Muscle layer of colon (tissue), 2 donors: Measurements from ENCODE around the gene AKR1C1.
"Not testable (repeated sequence)": the region's sequence is repeated elsewhere in the genome, so short reads cannot be mapped to it uniquely, and the experiment has no call there.

ENCODE experiments used
- H3K27ac ChIP-seq: one replicate; pipeline ENCODE4 v1.7.0; 2013; ENCODE audit warnings: low read depth, mild to moderate bottlenecking, low read length, moderate library complexity
- H3K27me3 ChIP-seq, 2 donors: one replicate each; pipeline ENCODE4 v1.7.0; 2013; ENCODE audit warnings: low read length in 2 of 2, mild to moderate bottlenecking in 2 of 2; ENCODE audit not compliant: insufficient read depth in 2 of 2, control insufficient read depth in 1 of 2
- H3K36me3 ChIP-seq: one replicate; pipeline ENCODE4 v1.7.0; 2013; ENCODE audit warnings: mild to moderate bottlenecking, low read length; ENCODE audit not compliant: insufficient read depth
- H3K4me1 ChIP-seq: one replicate; pipeline ENCODE4 v1.7.0; 2013; ENCODE audit warnings: mild to moderate bottlenecking, low read length; ENCODE audit not compliant: insufficient read depth
- H3K4me3 ChIP-seq, 2 donors: one replicate each; pipeline ENCODE4 v1.7.0; 2013; ENCODE audit warnings: low read length in 2 of 2, low read depth in 1 of 2, mild to moderate bottlenecking in 1 of 2, moderate library complexity in 1 of 2
- H3K9ac ChIP-seq: one replicate; pipeline ENCODE4 v1.7.0; 2013; ENCODE audit warnings: low read length
- H3K9me3 ChIP-seq: one replicate; pipeline ENCODE4 v1.7.0; 2013; ENCODE audit warnings: mild to moderate bottlenecking, low read length
- donor health status: abdominal sarcoma.
- donor health status: Adenocarcinoma of cecum.

Gene AKR1C1

GRCh38 chr10:4953405-4953804 lies 9.8 kb upstream of the AKR1C1 start:
- no peaks in the 10 kb centered on the region for H3K9me3 ChIP-seq
- H3K27me3 ChIP-seq: no peaks in the 10 kb centered on the region
- no peak overlapping the region for H3K9ac ChIP-seq
- no peaks in the 10 kb centered on the region for H3K36me3 ChIP-seq
- peaks cover 21% of the 10 kb centered on the region for H3K4me1 ChIP-seq
- no peak overlapping the region for H3K27ac ChIP-seq
- H3K4me3 ChIP-seq: no peak overlapping the region

DNA sequence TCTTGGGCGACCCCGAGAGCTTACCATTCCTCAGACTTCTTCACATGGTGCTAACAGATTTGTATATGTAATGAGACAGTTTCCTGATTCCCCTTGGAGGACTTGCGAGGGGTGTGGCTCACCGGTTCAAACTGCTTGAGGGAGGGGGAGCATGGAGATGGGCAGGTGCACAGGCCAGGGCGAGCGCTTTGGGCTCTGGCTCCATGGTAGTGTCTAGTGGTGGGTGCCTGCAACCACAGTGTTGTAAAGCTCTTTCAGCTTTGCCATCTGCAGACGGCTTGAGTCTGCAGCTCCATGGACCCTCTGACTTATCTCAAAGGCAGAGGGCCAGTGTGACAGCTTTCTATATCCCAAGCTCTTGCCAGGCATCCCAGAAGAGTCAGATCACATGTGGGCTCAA lies 7.1 kb upstream of the AKR1C1 start:
- H3K9me3 ChIP-seq, H3K9ac ChIP-seq, H3K36me3 ChIP-seq: not testable (repeated sequence)

GRCh38 chr10:4956955-4957645 lies 6.1 kb upstream of the AKR1C1 start:
- H3K9me3 ChIP-seq, H3K27ac ChIP-seq, H3K27me3 ChIP-seq, H3K9ac ChIP-seq, H3K4me1 ChIP-seq, H3K36me3 ChIP-seq, H3K4me3 ChIP-seq: not testable (repeated sequence)

More for the DNA sequence above, 7.1 kb upstream of the AKR1C1 start:
- not testable (repeated sequence) for H3K4me3 ChIP-seq, H3K4me1 ChIP-seq, H3K27ac ChIP-seq, H3K27me3 ChIP-seq

DNA sequence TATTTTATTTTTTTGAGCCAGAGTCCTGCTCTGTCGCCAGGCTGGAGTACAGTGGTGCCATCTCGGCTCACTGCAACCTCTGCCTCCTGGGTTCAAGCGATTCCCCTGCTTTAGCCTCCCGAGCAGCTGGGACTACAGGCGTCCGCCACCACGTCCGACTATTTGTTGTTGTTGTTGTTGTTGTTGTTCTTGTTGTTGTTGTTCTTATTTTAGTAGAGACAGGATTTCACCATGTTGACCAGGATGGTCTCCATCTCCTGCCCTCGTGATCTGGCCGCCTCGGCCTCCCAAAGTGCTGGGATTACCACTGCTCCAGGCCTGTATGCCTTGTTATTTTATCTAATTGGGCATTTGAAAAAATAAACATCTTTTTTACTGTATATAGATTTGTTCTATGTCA lies 1.7 kb upstream of the AKR1C1 start:
- H3K27me3 ChIP-seq, H3K4me1 ChIP-seq, H3K27ac ChIP-seq, H3K4me3 ChIP-seq, H3K9me3 ChIP-seq, H3K9ac ChIP-seq, H3K36me3 ChIP-seq: not testable (repeated sequence)

DNA sequence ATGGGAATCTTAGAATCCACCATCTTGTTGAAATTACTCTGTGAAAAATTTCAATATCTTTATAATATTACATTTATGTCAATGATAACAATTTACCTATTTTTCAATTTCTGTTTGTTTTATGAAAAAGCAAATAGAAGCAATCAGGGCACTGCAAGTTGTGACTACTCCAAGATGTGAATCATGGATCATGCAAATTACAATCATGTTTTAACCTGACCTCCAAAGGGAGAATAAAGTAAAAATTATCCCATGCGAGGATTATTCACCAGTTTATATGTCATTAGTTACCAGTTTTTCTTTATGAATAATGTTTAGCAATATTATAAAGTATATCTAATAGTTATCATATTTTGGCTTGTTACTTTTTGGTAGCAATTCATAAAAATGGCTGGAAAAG lies 907 bp upstream of the AKR1C1 start:
- not testable (repeated sequence) for H3K36me3 ChIP-seq, H3K9ac ChIP-seq, H3K27me3 ChIP-seq, H3K27ac ChIP-seq, H3K4me3 ChIP-seq, H3K9me3 ChIP-seq, H3K4me1 ChIP-seq

- not testable (repeated sequence) for H3K36me3 ChIP-seq, H3K9ac ChIP-seq, H3K4me1 ChIP-seq, H3K27ac ChIP-seq, H3K27me3 ChIP-seq, H3K9me3 ChIP-seq, H3K4me3 ChIP-seq
These were observed 570 bp downstream of the AKR1C1 start for GRCh38 chr10:4963815-4964154.

DNA sequence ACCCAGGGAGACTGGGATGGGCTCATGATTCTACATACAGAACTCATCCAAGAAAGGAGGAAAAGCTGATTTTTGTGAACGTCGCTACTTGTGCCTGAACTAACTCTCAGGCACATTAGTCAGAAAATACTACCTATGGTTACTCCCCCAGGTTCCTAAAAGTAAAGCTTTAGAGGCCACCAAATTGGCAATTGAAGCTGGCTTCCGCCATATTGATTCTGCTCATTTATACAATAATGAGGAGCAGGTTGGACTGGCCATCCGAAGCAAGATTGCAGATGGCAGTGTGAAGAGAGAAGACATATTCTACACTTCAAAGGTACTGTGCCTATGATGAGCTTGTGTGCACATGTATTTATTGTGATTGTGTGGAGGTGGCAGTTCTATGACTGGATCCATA lies 2.5 kb downstream of the AKR1C1 start:
- H3K27ac ChIP-seq, H3K27me3 ChIP-seq, H3K36me3 ChIP-seq, H3K4me3 ChIP-seq, H3K4me1 ChIP-seq, H3K9ac ChIP-seq, H3K9me3 ChIP-seq: not testable (repeated sequence)

DNA sequence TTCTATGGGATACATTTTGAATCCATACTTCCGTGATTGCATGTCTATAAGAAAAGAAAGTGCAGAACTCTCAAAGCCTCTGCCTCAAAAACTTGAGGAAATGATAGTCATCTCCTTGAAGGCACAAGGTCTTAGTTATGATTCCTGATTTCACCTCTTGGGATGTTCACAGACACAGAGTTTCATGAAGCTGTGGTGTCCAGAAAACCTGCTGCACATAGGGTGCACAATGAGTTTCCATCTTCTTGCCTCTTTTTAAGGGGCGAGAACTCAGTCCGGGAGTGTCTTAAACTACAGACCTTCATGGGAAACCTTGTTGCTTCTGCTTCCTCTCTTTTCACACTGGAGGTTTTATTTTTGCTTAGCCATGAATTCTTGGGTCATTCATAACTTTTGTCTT lies 4.0 kb downstream of the AKR1C1 start:
- H3K36me3 ChIP-seq, H3K4me1 ChIP-seq, H3K9me3 ChIP-seq, H3K9ac ChIP-seq, H3K4me3 ChIP-seq, H3K27ac ChIP-seq, H3K27me3 ChIP-seq: not testable (repeated sequence)

- H3K9me3 ChIP-seq, H3K9ac ChIP-seq, H3K27me3 ChIP-seq, H3K4me1 ChIP-seq, H3K4me3 ChIP-seq, H3K27ac ChIP-seq, H3K36me3 ChIP-seq: not testable (repeated sequence)
These were observed 6.1 kb downstream of the AKR1C1 start for GRCh38 chr10:4969289-4969688.

- H3K27ac ChIP-seq, H3K27me3 ChIP-seq, H3K9me3 ChIP-seq, H3K9ac ChIP-seq, H3K36me3 ChIP-seq, H3K4me1 ChIP-seq, H3K4me3 ChIP-seq: not testable (repeated sequence)
These were observed 7.1 kb downstream of the AKR1C1 start for GRCh38 chr10:4970362-4970761.

- not testable (repeated sequence) for H3K4me1 ChIP-seq, H3K27ac ChIP-seq, H3K27me3 ChIP-seq, H3K36me3 ChIP-seq, H3K4me3 ChIP-seq, H3K9ac ChIP-seq, H3K9me3 ChIP-seq
These were observed 9.3 kb downstream of the AKR1C1 start for GRCh38 chr10:4972369-4973142.

- H3K27me3 ChIP-seq, H3K9ac ChIP-seq, H3K4me1 ChIP-seq, H3K4me3 ChIP-seq, H3K27ac ChIP-seq, H3K36me3 ChIP-seq, H3K9me3 ChIP-seq: not testable (repeated sequence)
These were observed 10.1 kb downstream of the AKR1C1 start for GRCh38 chr10:4973294-4973693.
